HUES64 (cell line): ENCODE results near the gene ZFP28. TPM values are rescaled to one million over a fixed set of nuclear protein-coding genes. Genes with fewer than 3 reads are reported as not detected.

ENCODE experiments used
- H3K27ac ChIP-seq: 2 replicates; pipeline ENCODE4 v1.7.0; 2013; ENCODE audit warnings: low read depth, low read length, inconsistent platforms
- H3K27me3 ChIP-seq: 2 replicates; pipeline ENCODE4 v1.6.1; 2013; ENCODE audit warnings: mild to moderate bottlenecking, low read length; ENCODE audit not compliant: insufficient read depth
- H3K36me3 ChIP-seq: 2 replicates; pipeline ENCODE4 v1.6.1; 2013; ENCODE audit warnings: mild to moderate bottlenecking, low read length; ENCODE audit not compliant: insufficient read depth
- H3K4me1 ChIP-seq: 2 replicates; pipeline ENCODE4 v1.6.1; 2013; ENCODE audit warnings: mild to moderate bottlenecking, low read length, moderate library complexity; ENCODE audit not compliant: insufficient read depth
- H3K4me3 ChIP-seq: 2 replicates; pipeline ENCODE4 v1.5.1; 2013; ENCODE audit warnings: mild to moderate bottlenecking, low read length, moderate library complexity
- H3K9ac ChIP-seq: 2 replicates; pipeline ENCODE4 v1.6.1; 2013; ENCODE audit warnings: mild to moderate bottlenecking, low read depth, low read length
- H3K9me3 ChIP-seq: 2 replicates; pipeline ENCODE4 v1.6.1; 2013; ENCODE audit warnings: low read depth, low read length; ENCODE audit not compliant: insufficient read depth
- WGBS: fragments of 150-250, 120-280 bp; methylation state at CpG from one replicate; pipeline ENCODE4 v1.1.7; 2013; ENCODE audit warnings: missing lambda C conversion rate; 5-methylcytosine and 5-hydroxymethylcytosine counted together
- polyA plus RNA-seq, 2 experiments: library from polyadenylated mRNA; stranded (reverse); fragments of 50-300 nt; gene quantifications; one replicate each; pipeline ENCODE4 v1.2.3, GENCODE V29; 2013

The ZFP28 gene
- 3.3 TPM for polyA plus RNA-seq (2013, experiment 1 of 2)
- polyA plus RNA-seq (2013, experiment 2 of 2): 3.4 TPM

DNA sequence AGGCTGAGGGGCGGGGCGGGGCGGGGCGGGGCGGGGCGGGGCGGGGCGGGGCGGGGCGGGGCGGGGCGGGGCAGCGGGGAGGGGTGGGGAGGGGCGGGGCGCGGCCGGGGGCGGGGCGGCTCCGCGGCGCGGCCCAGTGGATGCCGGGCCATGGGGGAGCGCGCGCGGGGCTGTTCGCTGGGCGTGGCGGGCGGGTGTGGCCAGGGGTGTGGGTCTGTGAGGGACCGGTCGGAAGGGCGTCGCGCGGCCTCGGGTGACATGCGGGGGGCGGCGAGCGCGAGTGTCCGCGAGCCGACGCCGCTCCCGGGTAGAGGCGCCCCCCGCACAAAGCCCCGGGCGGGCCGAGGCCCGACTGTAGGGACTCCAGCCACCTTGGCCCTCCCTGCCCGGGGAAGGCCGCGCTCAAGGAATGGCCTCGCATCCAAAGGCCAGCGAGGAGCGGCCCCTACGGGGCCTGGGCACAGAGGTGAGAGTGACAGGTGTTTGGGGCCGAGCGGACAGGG is at the start of gene ZFP28:
ZFP28 (plus strand) TSS at position 188 of the 503 bp plus-strand sequence; CDS start at position 259, 71 bp downstream.
- peak within 1 kb of the TSS; percentile 79 for H3K9ac ChIP-seq
- peaks cover 49% of the 10 kb centered on the region for H3K9me3 ChIP-seq
- H3K27ac ChIP-seq: peak within 1 kb of the TSS; percentile 93
- H3K4me3 ChIP-seq: peak within 1 kb of the TSS; percentile 87
- no peaks in the 10 kb centered on the region for H3K27me3 ChIP-seq
- peaks cover 5% of the 10 kb centered on the region; the same call in 1 of the 2 replicates for H3K36me3 ChIP-seq
- WGBS: 2% methylated on average over 42 of the region's 65 CpGs
- 0 out of 2 replicates have a peak, but pooled peaks cover 8% of the 10 kb centered on the region for H3K4me1 ChIP-seq

- peaks cover 11% of the 10 kb centered on the region; the same call in 1 of the 2 replicates for H3K4me1 ChIP-seq
- peaks cover 55% of the 10 kb centered on the region; the same call in 1 of the 2 replicates for H3K9me3 ChIP-seq
- 93% methylated on average over 3 of the region's 3 CpGs for WGBS
- peak overlapping the region; percentile 45 for H3K27ac ChIP-seq
- H3K4me3 ChIP-seq: no peak overlapping the region; the same call in 1 of the 2 replicates
- H3K9ac ChIP-seq: peak overlapping the region; percentile 39; the same call in 1 of the 2 replicates
- H3K36me3 ChIP-seq: peaks cover 17% of the 10 kb centered on the region
- H3K27me3 ChIP-seq: no peaks in the 10 kb centered on the region
Observed at GRCh38 chr19:56491399-56491798, 47.3 kb upstream of the ZFP28 start.

DNA sequence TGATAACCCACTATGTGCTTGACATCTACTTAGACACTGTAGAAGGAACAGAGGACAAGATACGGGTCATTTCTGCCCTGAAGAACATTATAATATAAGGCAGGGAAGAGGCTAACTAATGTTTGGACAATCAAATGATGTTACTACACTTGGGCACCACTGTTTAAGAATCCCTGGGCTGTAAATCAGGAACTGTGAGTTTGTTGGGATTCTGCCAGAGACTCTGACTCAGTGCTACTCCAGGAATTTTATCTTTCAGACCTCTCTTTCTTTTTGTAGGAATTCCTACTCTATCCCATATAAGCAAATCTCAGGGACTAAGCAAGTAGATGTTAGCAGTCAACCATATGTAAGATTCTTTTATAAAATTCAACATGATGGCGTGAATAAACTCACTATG is 34.2 kb upstream of the ZFP28 start:
- H3K36me3 ChIP-seq: no peaks in the 10 kb centered on the region
- peaks cover 48% of the 10 kb centered on the region for H3K9me3 ChIP-seq
- WGBS: 84% methylated on average over 2 of the region's 2 CpGs
- no peak overlapping the region for H3K27ac ChIP-seq
- no peak overlapping the region for H3K4me3 ChIP-seq
- 0 out of 2 replicates have a peak, but pooled peaks cover 3% of the 10 kb centered on the region for H3K27me3 ChIP-seq
- H3K9ac ChIP-seq: no peak overlapping the region
- H3K4me1 ChIP-seq: no peaks in the 10 kb centered on the region

GRCh38 chr19:56507446-56508289 is 31.1 kb upstream of the ZFP28 start, which contains the start of gene ZNF471:
TSS of gene ZNF471 (plus strand) at chr19:56507855. CDS start at chr19:56511572, 3,717 bp downstream.
- peak within 1 kb of the TSS; percentile 84 for H3K27ac ChIP-seq
- peak within 1 kb of the TSS; percentile 73 for H3K4me3 ChIP-seq
- 0 out of 2 replicates have a peak, but pooled peaks cover 3% of the 10 kb centered on the region for H3K27me3 ChIP-seq
- 28% methylated on average over 74 of the region's 74 CpGs for WGBS
- peaks cover 51% of the 10 kb centered on the region for H3K9me3 ChIP-seq
- H3K9ac ChIP-seq: peak within 1 kb of the TSS; percentile 77
- no peaks in the 10 kb centered on the region for H3K36me3 ChIP-seq
- no peaks in the 10 kb centered on the region for H3K4me1 ChIP-seq

DNA sequence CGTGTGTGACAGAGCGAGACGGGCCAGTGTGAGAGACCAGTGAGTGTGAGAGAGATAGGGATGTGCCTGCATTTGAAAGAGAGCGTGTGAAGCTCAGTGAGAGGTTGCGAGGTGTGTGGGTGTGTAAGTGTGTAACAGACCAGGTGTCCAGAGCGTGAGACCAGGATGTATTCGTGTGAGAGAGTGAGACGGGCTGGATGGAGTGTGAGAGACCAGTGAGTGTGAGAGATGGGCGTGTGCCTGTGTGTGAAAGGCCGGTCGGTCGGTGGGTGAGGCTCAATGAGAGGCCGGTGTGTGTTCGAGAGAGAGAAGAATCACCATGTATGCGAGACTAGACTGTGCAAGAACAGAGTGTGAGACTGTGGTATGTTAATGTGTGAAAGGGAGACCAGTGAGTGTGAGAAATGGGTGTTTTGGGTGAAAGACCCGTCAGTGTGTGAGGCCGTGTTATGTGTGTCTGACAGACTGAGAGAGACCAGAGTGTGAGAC is 30.4 kb upstream of the ZFP28 start:
- Histone ChIP-seq H3K9me3 (peaks cover 52% of the 10 kb centered on the region), H3K4me3 (peak overlapping the region; percentile 73), H3K4me1 (no peaks in the 10 kb centered on the region), H3K27ac (no peak overlapping the region), H3K27me3 (0 out of 2 replicates have a peak, but pooled peaks cover 3% of the 10 kb centered on the region), H3K36me3 (no peaks in the 10 kb centered on the region), H3K9ac (peak overlapping the region; percentile 45; the same call in 1 of the 2 replicates)
- WGBS: 52% methylated on average over 17 of the region's 17 CpGs

DNA sequence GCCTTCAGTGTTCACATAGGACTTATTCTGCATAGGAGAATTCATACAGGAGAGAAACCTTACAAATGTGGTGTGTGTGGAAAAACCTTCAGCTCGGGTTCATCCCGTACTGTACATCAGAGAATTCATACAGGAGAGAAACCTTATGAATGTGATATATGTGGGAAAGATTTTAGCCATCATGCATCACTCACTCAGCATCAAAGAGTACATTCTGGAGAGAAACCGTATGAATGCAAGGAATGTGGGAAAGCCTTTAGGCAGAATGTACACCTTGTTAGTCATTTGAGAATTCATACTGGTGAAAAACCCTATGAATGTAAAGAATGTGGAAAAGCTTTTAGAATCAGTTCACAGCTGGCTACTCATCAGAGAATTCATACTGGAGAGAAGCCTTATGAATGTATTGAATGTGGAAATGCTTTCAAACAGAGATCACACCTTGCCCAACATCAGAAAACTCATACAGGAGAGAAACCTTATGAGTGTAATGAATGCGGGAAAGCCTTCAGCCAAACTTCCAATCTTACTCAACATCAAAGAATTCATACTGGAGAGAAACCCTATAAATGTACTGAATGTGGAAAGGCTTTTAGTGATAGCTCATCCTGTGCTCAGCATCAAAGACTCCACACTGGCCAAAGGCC is 13.4 kb upstream of the ZFP28 start:
- WGBS: 94% methylated on average over 3 of the region's 4 CpGs
- Histone ChIP-seq H3K27me3 (no peaks in the 10 kb centered on the region), H3K36me3 (no peaks in the 10 kb centered on the region), H3K27ac (no peak overlapping the region), H3K9ac (no peak overlapping the region), H3K4me1 (no peaks in the 10 kb centered on the region), H3K9me3 (peaks cover 83% of the 10 kb centered on the region), H3K4me3 (no peak overlapping the region)

GRCh38 chr19:56537442-56537841 is 1.3 kb upstream of the ZFP28 start:
- peak overlapping the region; percentile 80 for H3K4me3 ChIP-seq
- no peak overlapping the region for H3K27ac ChIP-seq
- H3K4me1 ChIP-seq: 0 out of 2 replicates have a peak, but pooled peaks cover 8% of the 10 kb centered on the region
- peaks cover 54% of the 10 kb centered on the region for H3K9me3 ChIP-seq
- H3K27me3 ChIP-seq: no peaks in the 10 kb centered on the region
- H3K36me3 ChIP-seq: peaks cover 5% of the 10 kb centered on the region; the same call in 1 of the 2 replicates
- 93% methylated on average over 3 of the region's 3 CpGs for WGBS
- H3K9ac ChIP-seq: no peak overlapping the region

DNA sequence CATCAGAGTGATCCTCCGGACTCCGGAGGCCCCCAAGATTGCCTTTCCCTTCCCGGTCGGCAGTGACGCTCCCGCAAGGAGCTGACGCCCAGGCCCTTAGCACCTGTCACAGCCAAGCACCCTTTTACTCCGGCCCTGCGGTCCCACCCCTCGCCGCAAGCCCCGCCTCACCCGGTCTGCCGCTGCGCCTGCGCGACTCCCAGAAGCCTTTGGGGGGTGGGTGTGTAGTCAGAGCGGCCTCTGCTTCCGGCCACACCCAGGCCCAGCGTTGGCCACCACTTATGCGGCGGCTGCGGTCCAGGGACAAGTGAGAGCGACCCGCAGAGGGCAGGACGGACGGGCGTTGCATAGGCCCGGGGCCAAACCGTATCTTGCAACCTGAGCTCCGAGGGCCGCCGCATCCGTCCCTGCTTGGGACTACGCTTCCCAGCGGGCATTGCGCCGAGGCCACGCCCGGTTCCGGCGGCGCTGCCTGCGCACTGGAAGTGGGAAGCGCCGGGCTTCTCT is 441 bp upstream of the ZFP28 start:
- WGBS: under 1% methylated on average over 42 of the region's 46 CpGs
- peak overlapping the region; percentile 79 for H3K9ac ChIP-seq
- H3K27me3 ChIP-seq: no peaks in the 10 kb centered on the region
- H3K4me3 ChIP-seq: peak overlapping the region; percentile 80
- peaks cover 5% of the 10 kb centered on the region; the same call in 1 of the 2 replicates for H3K36me3 ChIP-seq
- 0 out of 2 replicates have a peak, but pooled peaks cover 8% of the 10 kb centered on the region for H3K4me1 ChIP-seq
- H3K27ac ChIP-seq: peak overlapping the region; percentile 93
- H3K9me3 ChIP-seq: peaks cover 50% of the 10 kb centered on the region

DNA sequence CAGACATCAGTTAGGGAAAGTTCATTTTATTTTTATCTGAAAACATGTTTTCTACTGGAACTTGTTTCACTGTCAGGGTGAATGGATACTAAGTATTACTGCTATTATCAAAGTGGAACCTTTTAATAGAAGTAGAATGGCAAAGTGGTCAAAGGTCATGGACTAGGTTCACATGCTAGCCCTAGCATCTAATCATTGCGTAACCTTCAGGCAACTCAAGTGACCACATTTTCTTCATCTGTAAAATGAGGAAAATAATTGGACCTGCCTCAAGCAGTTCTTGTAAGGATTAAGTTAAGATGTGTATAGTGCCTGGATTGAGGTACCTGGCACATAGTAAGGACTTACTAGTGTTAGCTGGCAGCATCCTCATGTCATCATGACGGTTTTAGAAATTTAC is 5.0 kb downstream of the ZFP28 start:
- peaks cover 24% of the 10 kb centered on the region for H3K36me3 ChIP-seq
- H3K4me1 ChIP-seq: 0 out of 2 replicates have a peak, but pooled peaks cover 8% of the 10 kb centered on the region
- H3K27me3 ChIP-seq: no peaks in the 10 kb centered on the region
- peaks cover 52% of the 10 kb centered on the region for H3K9me3 ChIP-seq
- WGBS: 97% methylated on average over 2 of the region's 2 CpGs
- H3K27ac ChIP-seq: no peak overlapping the region
- no peak overlapping the region for H3K4me3 ChIP-seq
- H3K9ac ChIP-seq: no peak overlapping the region

DNA sequence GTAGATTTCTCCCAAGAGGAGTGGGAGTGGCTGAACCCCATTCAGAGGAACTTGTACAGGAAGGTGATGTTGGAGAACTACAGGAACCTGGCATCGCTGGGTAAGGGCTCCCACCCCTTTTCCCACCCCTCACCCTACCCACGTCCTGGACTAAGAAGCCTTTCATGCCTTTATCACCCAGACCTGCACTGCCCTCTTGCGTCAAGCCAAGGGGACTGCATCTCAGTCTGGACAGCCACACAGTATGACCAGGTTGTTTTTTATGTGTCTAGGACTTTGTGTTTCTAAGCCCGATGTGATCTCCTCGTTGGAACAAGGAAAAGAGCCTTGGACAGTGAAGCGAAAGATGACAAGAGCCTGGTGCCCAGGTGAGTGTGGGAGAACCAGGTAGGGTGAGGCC is 8.8 kb downstream of the ZFP28 start:
- Histone ChIP-seq H3K9me3 (peaks cover 81% of the 10 kb centered on the region), H3K27ac (no peak overlapping the region), H3K4me3 (no peak overlapping the region), H3K36me3 (peaks cover 53% of the 10 kb centered on the region), H3K4me1 (no peaks in the 10 kb centered on the region), H3K9ac (no peak overlapping the region), H3K27me3 (no peaks in the 10 kb centered on the region)
- WGBS: 90% methylated on average over 6 of the region's 6 CpGs
